ENCODE data around the gene SYN1.

GRCh38 chrX:47577424-47577823 is 42.2 kb downstream of the SYN1 start:
- TF ChIP-seq CTCF (conservative IDR thresholded peaks at IDR 0.05 in 1 of 2, IDR thresholded peaks at IDR 0.05 in 1 of 2; ENCODE audit: extremely low read depth in 1 of 2, insufficient read depth in 1 of 2, low read depth in 1 of 2, low read length in 2 of 2) (no peak), EZH2 (IDR thresholded peaks at IDR 0.05; ENCODE audit: borderline replicate concordance, low read length) (no peak)

All from mammary epithelial cell (primary cell).